WERI-Rb-1 (cell line): ENCODE data around the gene NIPAL3.

ENCODE experiments used
- DNase-seq: peaks from one replicate; pipeline ENCODE4 v3.0.0-alpha.2; 2020
- H3K27ac ChIP-seq: fragments of 250-450 bp; sonication (Bioruptor Pico); 2 replicates; pipeline ENCODE4 v1.5.1; 2020; ENCODE audit warnings: mild to moderate bottlenecking, moderate library complexity
- H3K27me3 ChIP-seq: fragments of 250-450 bp; sonication (Bioruptor Pico); 2 replicates; pipeline ENCODE4 v1.5.1; 2021; ENCODE audit warnings: mild to moderate bottlenecking, low read depth, moderate library complexity; ENCODE audit not compliant: insufficient read depth, severe bottlenecking
- H3K36me3 ChIP-seq: fragments of 250-450 bp; sonication (Bioruptor Pico); 2 replicates; pipeline ENCODE4 v1.5.1; 2020; ENCODE audit warnings: mild to moderate bottlenecking, moderate library complexity
- H3K4me3 ChIP-seq: 2 replicates; pipeline ENCODE4 v1.5.1; 2011; ENCODE audit warnings: low read depth, mild to moderate bottlenecking, control low read depth, low read length
- H3K9me3 ChIP-seq: fragments of 250-450 bp; sonication (Bioruptor Pico); 2 replicates; pipeline ENCODE4 v1.5.1; 2021; ENCODE audit warnings: mild to moderate bottlenecking, moderate library complexity; ENCODE audit not compliant: severe bottlenecking
- TF ChIP-seq, protein P1 (sequence below): IDR thresholded peaks from 2 replicates; pipeline ENCODE4 v1.5.1; 2011; ENCODE audit warnings: low read depth, mild to moderate bottlenecking, control low read depth, inconsistent platforms, low read length

The NIPAL3 gene

GRCh38 chr1:24493785-24494184 is 78.2 kb downstream of the NIPAL3 start:
- H3K36me3 ChIP-seq = no peaks in the 10 kb centered on the region
- H3K9me3 ChIP-seq = peaks cover 10% of the 10 kb centered on the region
- TF ChIP-seq, protein P1, sequence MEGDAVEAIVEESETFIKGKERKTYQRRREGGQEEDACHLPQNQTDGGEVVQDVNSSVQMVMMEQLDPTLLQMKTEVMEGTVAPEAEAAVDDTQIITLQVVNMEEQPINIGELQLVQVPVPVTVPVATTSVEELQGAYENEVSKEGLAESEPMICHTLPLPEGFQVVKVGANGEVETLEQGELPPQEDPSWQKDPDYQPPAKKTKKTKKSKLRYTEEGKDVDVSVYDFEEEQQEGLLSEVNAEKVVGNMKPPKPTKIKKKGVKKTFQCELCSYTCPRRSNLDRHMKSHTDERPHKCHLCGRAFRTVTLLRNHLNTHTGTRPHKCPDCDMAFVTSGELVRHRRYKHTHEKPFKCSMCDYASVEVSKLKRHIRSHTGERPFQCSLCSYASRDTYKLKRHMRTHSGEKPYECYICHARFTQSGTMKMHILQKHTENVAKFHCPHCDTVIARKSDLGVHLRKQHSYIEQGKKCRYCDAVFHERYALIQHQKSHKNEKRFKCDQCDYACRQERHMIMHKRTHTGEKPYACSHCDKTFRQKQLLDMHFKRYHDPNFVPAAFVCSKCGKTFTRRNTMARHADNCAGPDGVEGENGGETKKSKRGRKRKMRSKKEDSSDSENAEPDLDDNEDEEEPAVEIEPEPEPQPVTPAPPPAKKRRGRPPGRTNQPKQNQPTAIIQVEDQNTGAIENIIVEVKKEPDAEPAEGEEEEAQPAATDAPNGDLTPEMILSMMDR = no peak
- H3K4me3 ChIP-seq = no peak overlapping the region
- no peaks in the 10 kb centered on the region for H3K27me3 ChIP-seq
- DNase-seq = no peak
- H3K27ac ChIP-seq = no peak overlapping the region

- TF ChIP-seq, protein P1 = no peak
- no peak for DNase-seq
- no peak overlapping the region for H3K27ac ChIP-seq
- H3K27me3 ChIP-seq = no peaks in the 10 kb centered on the region
- H3K9me3 ChIP-seq = no peaks in the 10 kb centered on the region
- no peaks in the 10 kb centered on the region for H3K36me3 ChIP-seq
- no peak overlapping the region for H3K4me3 ChIP-seq
These were observed 83.0 kb downstream of the NIPAL3 start for GRCh38 chr1:24498589-24498988.

DNA sequence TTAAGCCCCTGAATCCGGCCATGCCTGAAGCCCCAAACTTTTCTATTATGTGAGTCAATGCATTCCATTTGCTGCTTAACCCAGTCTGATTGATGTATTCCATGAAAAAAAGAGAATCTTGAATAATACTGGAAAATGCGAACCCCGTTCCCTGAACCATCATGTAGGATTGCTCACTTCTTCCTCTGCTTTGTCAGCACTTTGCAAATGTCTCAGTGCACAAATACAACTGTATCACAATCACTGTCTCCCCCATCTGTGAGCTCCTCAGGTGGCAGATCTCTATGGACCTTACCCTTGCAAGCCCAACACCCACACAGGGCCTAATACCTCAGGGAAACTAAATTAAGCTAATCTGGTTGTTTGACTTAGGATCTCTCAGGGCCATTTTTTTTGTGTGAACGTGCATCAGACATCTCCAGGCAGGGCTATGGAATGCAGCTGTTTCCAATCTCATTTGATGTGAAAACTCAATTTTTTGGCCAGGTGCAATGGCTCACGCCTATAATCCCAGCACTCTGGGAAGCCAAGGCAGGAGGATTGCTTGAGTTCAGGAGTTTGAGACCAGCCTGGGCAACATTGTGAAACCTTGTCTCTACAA is 84.9 kb downstream of the NIPAL3 start:
- no peaks in the 10 kb centered on the region for H3K36me3 ChIP-seq
- no peaks in the 10 kb centered on the region for H3K9me3 ChIP-seq
- H3K27ac ChIP-seq = no peak overlapping the region
- TF ChIP-seq, protein P1 = no peak
- H3K27me3 ChIP-seq = no peaks in the 10 kb centered on the region
- no peak overlapping the region for H3K4me3 ChIP-seq
- no peak for DNase-seq

DNA sequence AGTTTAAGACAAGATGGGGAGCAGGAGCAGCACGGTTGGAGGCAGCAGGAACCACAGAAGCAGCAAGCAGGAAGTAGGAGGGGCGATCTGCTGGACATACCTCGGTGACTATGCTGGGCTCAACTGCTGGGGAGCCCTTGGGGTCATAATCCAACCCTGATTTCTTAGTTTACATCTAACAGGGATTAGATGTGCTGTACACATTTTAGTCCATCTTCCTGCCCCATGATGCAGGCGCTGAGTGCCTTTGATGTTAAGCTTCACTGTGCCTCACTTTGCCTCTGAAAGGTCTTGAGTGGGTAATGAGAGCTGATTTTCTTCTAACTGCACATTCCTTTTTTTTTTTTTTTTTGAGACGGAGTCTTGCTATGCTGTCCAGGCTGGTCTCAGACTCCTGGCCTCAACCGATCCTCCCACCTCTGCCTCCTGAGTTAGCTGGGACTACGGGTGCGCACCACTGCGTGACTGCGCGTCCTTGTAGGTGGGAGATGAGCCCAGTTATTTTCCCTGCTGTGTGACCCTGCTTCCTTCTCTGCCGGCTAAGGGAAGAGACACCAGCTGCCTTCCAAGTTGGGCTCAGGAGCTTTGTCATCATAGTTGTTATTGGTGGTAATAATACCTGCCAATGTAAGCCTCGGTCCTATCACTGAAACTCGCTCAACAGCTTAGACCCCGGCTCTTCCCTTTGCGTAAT is 85.9 kb downstream of the NIPAL3 start:
- Histone ChIP-seq H3K36me3 (no peaks in the 10 kb centered on the region), H3K27me3 (no peaks in the 10 kb centered on the region), H3K27ac (peak overlapping the region; percentile 95), H3K4me3 (peak overlapping the region; percentile 91), H3K9me3 (no peaks in the 10 kb centered on the region)
- no peak for DNase-seq
- TF ChIP-seq, protein P1 = no peak

GRCh38 chr1:24502065-24502708 is 86.6 kb downstream of the NIPAL3 start:
- H3K36me3 ChIP-seq = no peaks in the 10 kb centered on the region
- H3K27ac ChIP-seq = peak overlapping the region; percentile 95
- H3K27me3 ChIP-seq = no peaks in the 10 kb centered on the region
- H3K4me3 ChIP-seq = peak overlapping the region; percentile 91
- no peaks in the 10 kb centered on the region for H3K9me3 ChIP-seq
- DNase-seq = peak; percentile 77
- TF ChIP-seq, protein P1 = no peak
